ENCODE measurements around the gene MUC4. TPM values are rescaled to one million over a fixed set of nuclear protein-coding genes. Genes with fewer than 3 reads are reported as not detected.
"Not testable (repeated sequence)": the region's sequence is repeated elsewhere in the genome, so short reads cannot be mapped to it uniquely, and the experiment has no call there.

The MUC4 gene
- total RNA-seq, 1 experiment from 2014 or later: not detected

DNA sequence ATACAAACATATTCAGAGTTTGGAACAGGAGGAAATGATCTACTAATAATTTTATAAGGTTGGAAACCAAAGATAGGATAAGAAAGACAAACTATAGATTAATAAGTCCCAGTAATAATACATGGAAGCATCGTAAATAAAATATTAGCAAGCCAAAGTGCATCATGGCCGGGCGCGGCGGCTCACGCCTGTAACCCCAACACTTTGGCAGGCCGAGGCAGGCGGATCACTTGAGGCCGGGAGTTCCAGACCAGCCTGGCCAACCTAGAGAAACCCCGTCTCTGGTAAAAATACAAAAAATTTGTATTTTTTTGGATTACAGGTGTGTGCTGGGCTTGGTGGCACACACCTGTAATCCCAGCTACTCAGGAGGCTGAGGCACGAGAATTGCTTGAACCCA lies 14.9 kb downstream of the MUC4 start:
- Histone ChIP-seq H3K27ac (ENCODE audit: low read length) (no peak overlapping the region), H3K4me3 (ENCODE audit: low read length) (no peak overlapping the region), H3K4me2 (ENCODE audit: low read length) (no peak overlapping the region), H3K36me3 (ENCODE audit: low read depth, low read length) (no peaks in the 10 kb centered on the region), H3F3A (ENCODE audit: low read length, unreplicated experiment) (no peaks in the 10 kb centered on the region), H3K4me1 (ENCODE audit: insufficient read depth, low read length) (no peaks in the 10 kb centered on the region), H3K9ac (ENCODE audit: low read length) (no peak overlapping the region), H4K20me1 (ENCODE audit: low read length) (no peaks in the 10 kb centered on the region), H3K9me3 (ENCODE audit: low read length) (no peaks in the 10 kb centered on the region), H3K9me2 (replicated peaks; ENCODE audit: low read length) (no peaks in the 10 kb centered on the region), H2AFZ (ENCODE audit: low read length) (no peak overlapping the region), H3K27me3 (ENCODE audit: low read length) (0 out of 2 replicates have a peak, but pooled peaks cover 4% of the 10 kb centered on the region), H3K79me2 (ENCODE audit: low read length) (no peaks in the 10 kb centered on the region)
- DNase-seq (no peak), ATAC-seq (no peak)
- TF ChIP-seq EZH2 (IDR thresholded peaks at IDR 0.05; ENCODE audit: low read length, unreplicated experiment): no peak
- TF ChIP-seq, protein P1, sequence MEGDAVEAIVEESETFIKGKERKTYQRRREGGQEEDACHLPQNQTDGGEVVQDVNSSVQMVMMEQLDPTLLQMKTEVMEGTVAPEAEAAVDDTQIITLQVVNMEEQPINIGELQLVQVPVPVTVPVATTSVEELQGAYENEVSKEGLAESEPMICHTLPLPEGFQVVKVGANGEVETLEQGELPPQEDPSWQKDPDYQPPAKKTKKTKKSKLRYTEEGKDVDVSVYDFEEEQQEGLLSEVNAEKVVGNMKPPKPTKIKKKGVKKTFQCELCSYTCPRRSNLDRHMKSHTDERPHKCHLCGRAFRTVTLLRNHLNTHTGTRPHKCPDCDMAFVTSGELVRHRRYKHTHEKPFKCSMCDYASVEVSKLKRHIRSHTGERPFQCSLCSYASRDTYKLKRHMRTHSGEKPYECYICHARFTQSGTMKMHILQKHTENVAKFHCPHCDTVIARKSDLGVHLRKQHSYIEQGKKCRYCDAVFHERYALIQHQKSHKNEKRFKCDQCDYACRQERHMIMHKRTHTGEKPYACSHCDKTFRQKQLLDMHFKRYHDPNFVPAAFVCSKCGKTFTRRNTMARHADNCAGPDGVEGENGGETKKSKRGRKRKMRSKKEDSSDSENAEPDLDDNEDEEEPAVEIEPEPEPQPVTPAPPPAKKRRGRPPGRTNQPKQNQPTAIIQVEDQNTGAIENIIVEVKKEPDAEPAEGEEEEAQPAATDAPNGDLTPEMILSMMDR (conservative IDR thresholded peaks at IDR 0.05; ENCODE audit: low read depth, low read length): no peak
- TF ChIP-seq EZH2phosphoT487 (IDR thresholded peaks at IDR 0.05; ENCODE audit: borderline replicate concordance, low read length): no peak
- ChIA-PET CTCF (no interaction called here), POLR2A (ENCODE audit: unreplicated experiment) (no interaction called here)
- intact Hi-C loops (cut with micrococcal nuclease): no loop called here
- no TSS peak for BruUV-seq (replicated peaks)

DNA sequence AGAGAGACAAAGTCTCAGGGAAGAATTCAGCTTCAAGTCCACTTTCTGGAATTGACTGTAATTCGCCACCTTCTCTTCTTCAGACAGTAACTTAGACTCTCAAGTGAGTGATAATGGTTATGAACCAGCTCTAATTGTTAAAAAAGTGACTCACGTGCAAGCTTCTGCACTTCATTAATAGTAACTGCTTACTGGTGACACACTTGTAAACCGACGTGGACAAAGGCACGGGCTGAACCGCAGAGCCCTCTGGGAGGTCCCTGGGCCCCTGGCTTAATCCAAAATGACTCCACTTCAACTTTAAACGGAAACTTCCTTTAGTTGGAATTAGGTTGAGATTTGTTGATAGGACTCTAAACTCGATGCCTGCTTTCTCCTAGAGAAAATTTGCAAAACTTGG lies 17.0 kb downstream of the MUC4 start:
- H2AFZ ChIP-seq (ENCODE audit: low read length): no peak overlapping the region
- no peak for ATAC-seq
- no TSS peak for BruUV-seq (replicated peaks)
- TF ChIP-seq EZH2phosphoT487 (IDR thresholded peaks at IDR 0.05; ENCODE audit: borderline replicate concordance, low read length) (no peak), EZH2 (IDR thresholded peaks at IDR 0.05; ENCODE audit: low read length, unreplicated experiment) (no peak)
- TF ChIP-seq, protein P1 (conservative IDR thresholded peaks at IDR 0.05; ENCODE audit: low read depth, low read length): no peak
- no peaks in the 10 kb centered on the region for H3K9me3 ChIP-seq (ENCODE audit: low read length)
- no peaks in the 10 kb centered on the region for H4K20me1 ChIP-seq (ENCODE audit: low read length)
- no peak for DNase-seq
- no peak overlapping the region for H3K4me3 ChIP-seq (ENCODE audit: low read length)
- H3K27me3 ChIP-seq (ENCODE audit: low read length): 0 out of 2 replicates have a peak, but pooled peaks cover 4% of the 10 kb centered on the region
- no peaks in the 10 kb centered on the region for H3K4me1 ChIP-seq (ENCODE audit: insufficient read depth, low read length)
- ChIA-PET CTCF (no interaction called here), POLR2A (ENCODE audit: unreplicated experiment) (no interaction called here)
- no peaks in the 10 kb centered on the region for H3F3A ChIP-seq (ENCODE audit: low read length, unreplicated experiment)
- no peaks in the 10 kb centered on the region for H3K9me2 ChIP-seq (replicated peaks; ENCODE audit: low read length)
- H3K36me3 ChIP-seq (ENCODE audit: low read depth, low read length): no peaks in the 10 kb centered on the region
- no peaks in the 10 kb centered on the region for H3K79me2 ChIP-seq (ENCODE audit: low read length)
- no peak overlapping the region for H3K4me2 ChIP-seq (ENCODE audit: low read length)
- no peak overlapping the region for H3K9ac ChIP-seq (ENCODE audit: low read length)
- intact Hi-C loops (cut with micrococcal nuclease): no loop called here
- H3K27ac ChIP-seq (ENCODE audit: low read length): no peak overlapping the region

DNA sequence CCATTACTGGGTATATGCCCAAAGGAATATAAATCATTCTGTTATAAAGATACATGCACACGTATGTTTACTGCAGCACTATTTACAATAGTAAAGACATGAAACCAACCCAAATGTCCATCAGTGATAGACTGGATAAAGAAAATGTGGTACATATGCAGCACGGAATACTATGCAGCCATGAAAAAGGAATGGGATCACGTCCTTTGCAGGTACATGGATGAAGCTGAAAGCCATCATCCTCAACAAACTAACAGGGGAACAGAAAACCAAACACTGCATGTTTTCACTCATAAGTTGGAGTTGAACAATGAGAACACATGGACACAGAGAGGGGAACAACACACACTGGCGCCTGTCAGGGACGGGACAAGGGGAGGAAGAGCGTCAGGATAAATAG lies 19.1 kb downstream of the MUC4 start:
- H3K4me3 ChIP-seq (ENCODE audit: low read length); H3K9me3 ChIP-seq (ENCODE audit: low read length); DNase-seq; H4K20me1 ChIP-seq (ENCODE audit: low read length); H3K9ac ChIP-seq (ENCODE audit: low read length); H3K27me3 ChIP-seq (ENCODE audit: low read length); H2AFZ ChIP-seq (ENCODE audit: low read length); POLR2A ChIA-PET (ENCODE audit: unreplicated experiment); H3K27ac ChIP-seq (ENCODE audit: low read length); H3K4me2 ChIP-seq (ENCODE audit: low read length); H3K9me2 ChIP-seq (replicated peaks; ENCODE audit: low read length); CTCF ChIA-PET; ATAC-seq; intact Hi-C loops (cut with micrococcal nuclease); H3K79me2 ChIP-seq (ENCODE audit: low read length); H3K36me3 ChIP-seq (ENCODE audit: low read depth, low read length); H3K4me1 ChIP-seq (ENCODE audit: insufficient read depth, low read length); BruUV-seq (replicated peaks); H3F3A ChIP-seq (ENCODE audit: low read length, unreplicated experiment): not testable (repeated sequence)
